ENCODE results near the gene PNMA1. TPM values are rescaled to one million over a fixed set of nuclear protein-coding genes. Genes with fewer than 3 reads are reported as not detected.
A peak's percentile ranks its signal among the peaks of the same experiment; 100 is the strongest.

Gene PNMA1
- total RNA-seq, 2 experiments from 2014 or later, result 6.0 to 14.5 TPM

DNA sequence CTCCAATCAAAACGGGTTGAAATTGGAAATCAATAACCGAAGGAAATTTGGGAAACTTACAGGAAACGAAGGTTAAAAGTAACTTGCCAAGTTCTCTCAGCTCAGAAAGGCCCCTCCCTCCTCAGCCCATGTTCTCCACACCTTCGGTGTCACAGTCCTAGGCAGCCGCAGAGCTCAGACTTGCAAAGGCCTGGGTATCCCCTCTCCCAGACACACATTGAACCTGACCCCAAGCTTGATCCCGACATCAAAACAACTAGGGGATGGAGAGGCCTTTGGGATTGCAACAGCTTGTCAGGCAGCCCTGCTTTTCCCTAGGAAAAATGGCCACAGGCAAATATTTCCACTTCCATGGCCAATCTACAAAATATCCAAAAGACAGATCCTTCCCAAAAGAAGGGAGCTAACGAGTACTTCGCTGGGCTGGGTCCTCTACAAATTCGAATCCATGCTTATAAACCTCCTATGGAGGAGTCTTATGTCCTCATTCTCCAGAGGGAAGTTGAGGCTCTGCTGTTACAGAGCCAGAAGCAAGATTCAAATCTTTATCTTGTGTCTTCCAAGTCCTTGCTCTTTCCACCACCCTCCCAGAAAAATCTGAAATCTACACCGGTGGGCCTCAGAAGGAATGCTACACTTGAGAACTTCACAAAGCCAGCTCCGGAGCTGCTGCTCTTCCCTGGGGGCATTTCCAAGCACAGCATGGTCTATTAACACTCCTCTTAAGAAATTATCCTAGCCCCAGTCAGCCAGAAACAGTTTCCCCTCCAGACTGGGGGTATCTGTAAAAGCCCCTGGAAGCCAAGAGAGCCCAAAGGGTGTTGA lies 35.7 kb upstream of the PNMA1 start:
- Histone ChIP-seq H3K79me2 (ENCODE audit: insufficient read depth, low read depth, low read length) (peaks cover 100% of the 10 kb centered on the region), H4K20me1 (ENCODE audit: insufficient read depth, low read length) (peaks cover 82% of the 10 kb centered on the region), H2AFZ (ENCODE audit: low read length) (no peak overlapping the region), H3K27ac (ENCODE audit: low read depth, low read length, poor library complexity, severe bottlenecking) (no peak overlapping the region), H3K36me3 (ENCODE audit: insufficient read depth, low read length) (peaks cover 43% of the 10 kb centered on the region), H3K4me2 (ENCODE audit: low read length) (peak overlapping the region; percentile 99; the same call in 1 of the 2 replicates), H3K4me3 (ENCODE audit: low read depth, low read length, poor library complexity, severe bottlenecking) (no peak overlapping the region), H3K9me3 (ENCODE audit: low read length) (no peaks in the 10 kb centered on the region), H3K4me1 (ENCODE audit: insufficient read depth, low read length, poor library complexity, severe bottlenecking) (peaks cover 100% of the 10 kb centered on the region), H3K9me2 (ENCODE audit: insufficient read depth, low read length) (no peaks in the 10 kb centered on the region)
- intact Hi-C loops (cut with micrococcal nuclease; ENCODE audit: unreplicated experiment), result no loop called here
- ChIA-PET POLR2A (interaction anchor here (0.6 to 1.5 kb wide), 4 partner anchors 10 to 1100 kb away, joined by 3 to 4 read pairs (median 3); a partner anchor contains a TSS), CTCF (ENCODE audit: unreplicated experiment) (interaction anchor here (1.0 kb wide), 1 partner anchor 22 kb away, joined by 4 read pairs; no protein-coding TSS in a partner anchor)
- BruUV-seq (replicated peaks), result no TSS peak
- TF ChIP-seq EZH2phosphoT487 (IDR thresholded peaks at IDR 0.05; ENCODE audit: borderline replicate concordance, low read depth, low read length) (no peak), CTCF (conservative IDR thresholded peaks at IDR 0.05; ENCODE audit: low read length) (no peak)
- no peak for DNase-seq (ENCODE audit: low spot score)

DNA sequence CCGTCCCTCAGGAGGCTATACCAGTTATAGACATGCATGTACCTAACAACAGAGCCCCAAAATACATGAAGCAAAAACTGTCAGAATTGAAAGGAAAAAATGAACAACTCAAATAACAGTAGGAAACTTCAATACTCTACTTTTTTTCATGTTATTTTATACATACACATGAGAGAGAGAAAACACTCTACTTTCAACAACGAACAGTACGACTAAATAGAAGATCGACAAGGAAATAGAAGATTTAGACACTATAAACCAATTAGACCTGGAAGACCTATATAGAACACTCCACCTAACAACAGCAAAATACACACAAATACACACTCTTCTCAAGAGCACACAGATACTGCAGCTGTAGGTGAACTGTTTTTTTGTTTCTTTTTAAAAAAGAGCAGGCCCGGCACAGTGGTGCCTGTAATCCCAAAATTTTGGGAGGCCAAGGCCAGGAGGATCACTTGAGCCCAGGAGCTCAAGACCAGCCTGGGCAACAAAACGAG lies 34.7 kb upstream of the PNMA1 start:
- intact Hi-C loops (cut with micrococcal nuclease; ENCODE audit: unreplicated experiment), result no loop called here
- Histone ChIP-seq H3K9me2 (ENCODE audit: insufficient read depth, low read length) (no peaks in the 10 kb centered on the region), H3K4me1 (ENCODE audit: insufficient read depth, low read length, poor library complexity, severe bottlenecking) (peaks cover 100% of the 10 kb centered on the region), H3K27ac (ENCODE audit: low read depth, low read length, poor library complexity, severe bottlenecking) (no peak overlapping the region), H2AFZ (ENCODE audit: low read length) (no peak overlapping the region), H3K4me3 (ENCODE audit: low read depth, low read length, poor library complexity, severe bottlenecking) (no peak overlapping the region), H3K4me2 (ENCODE audit: low read length) (peak overlapping the region; percentile 5; the same call in 1 of the 2 replicates), H3K79me2 (ENCODE audit: insufficient read depth, low read depth, low read length) (peaks cover 100% of the 10 kb centered on the region), H4K20me1 (ENCODE audit: insufficient read depth, low read length) (peaks cover 82% of the 10 kb centered on the region), H3K36me3 (ENCODE audit: insufficient read depth, low read length) (peaks cover 43% of the 10 kb centered on the region), H3K9me3 (ENCODE audit: low read length) (no peaks in the 10 kb centered on the region)
- ChIA-PET POLR2A (interaction anchor here (0.6 to 1.5 kb wide), 6 partner anchors 9 to 172 kb away, joined by 3 to 5 read pairs (median 4); a partner anchor contains a TSS), CTCF (ENCODE audit: unreplicated experiment) (interaction anchor here (0.8 to 1.0 kb wide), 2 partner anchors 23 to 78 kb away, joined by 3 to 4 read pairs; no protein-coding TSS in a partner anchor)
- no peak for DNase-seq (ENCODE audit: low spot score)
- no TSS peak for BruUV-seq (replicated peaks)
- TF ChIP-seq EZH2phosphoT487 (IDR thresholded peaks at IDR 0.05; ENCODE audit: borderline replicate concordance, low read depth, low read length), result no peak
- no peak for TF ChIP-seq CTCF (conservative IDR thresholded peaks at IDR 0.05; ENCODE audit: low read length)
